Activated CD4-positive, alpha-beta T cell treated with anti-CD3 and anti-CD28 coated beads, Interleukin-10, Interleukin-2, amounts not matched to agents 100 ng/mL and 50 ng/mL, durations not matched to agents 16 hours and 8 hours (primary cell): Measurements from ENCODE around the gene LTC4S.
A peak's percentile ranks its signal among the peaks of the same experiment; 100 is the strongest.
"Not testable (repeated sequence)": the region's sequence is repeated elsewhere in the genome, so short reads cannot be mapped to it uniquely, and the experiment has no call there.

ENCODE experiments used
- DNase-seq: peaks from one replicate; pipeline ENCODE4 v3.0.0-alpha.2; 2020

LTC4S gene, protein sequence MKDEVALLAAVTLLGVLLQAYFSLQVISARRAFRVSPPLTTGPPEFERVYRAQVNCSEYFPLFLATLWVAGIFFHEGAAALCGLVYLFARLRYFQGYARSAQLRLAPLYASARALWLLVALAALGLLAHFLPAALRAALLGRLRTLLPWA

DNA sequence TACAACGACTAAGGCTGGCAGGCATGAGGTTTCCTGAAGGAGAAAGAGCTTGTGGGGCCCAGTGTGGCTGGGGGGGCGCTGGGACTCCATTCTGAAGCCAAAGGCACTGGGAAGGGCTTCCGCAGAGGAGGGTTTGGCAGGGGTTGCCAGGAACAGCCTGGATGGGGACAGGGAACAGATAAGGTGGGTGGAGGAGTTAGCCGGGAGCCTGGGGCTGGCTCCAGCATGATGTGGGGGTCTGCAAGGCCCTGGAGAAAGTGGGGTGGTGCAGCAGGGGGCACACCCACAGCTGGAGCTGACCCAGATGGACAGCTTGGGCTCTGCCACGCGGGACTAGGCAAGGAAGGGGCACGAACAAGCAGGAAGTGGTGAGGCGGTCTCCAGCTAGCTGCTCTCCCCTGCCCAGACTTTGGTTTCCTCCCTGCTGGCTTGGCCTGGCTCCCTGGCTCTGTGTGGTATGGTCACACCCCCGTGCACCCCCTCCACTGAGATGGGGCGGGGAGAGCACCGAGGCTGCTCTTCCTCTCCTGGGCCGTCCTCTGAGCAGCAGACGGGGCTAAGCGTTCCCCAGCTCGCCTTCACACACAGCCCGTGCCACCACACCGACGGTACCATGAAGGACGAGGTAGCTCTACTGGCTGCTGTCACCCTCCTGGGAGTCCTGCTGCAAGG is at the start of gene LTC4S:
Gene LTC4S (plus strand): TSS at position 519 of the 672 bp plus-strand sequence. CDS start 95 bp downstream, at position 614.
- DNase-seq = peak; percentile 53

DNA sequence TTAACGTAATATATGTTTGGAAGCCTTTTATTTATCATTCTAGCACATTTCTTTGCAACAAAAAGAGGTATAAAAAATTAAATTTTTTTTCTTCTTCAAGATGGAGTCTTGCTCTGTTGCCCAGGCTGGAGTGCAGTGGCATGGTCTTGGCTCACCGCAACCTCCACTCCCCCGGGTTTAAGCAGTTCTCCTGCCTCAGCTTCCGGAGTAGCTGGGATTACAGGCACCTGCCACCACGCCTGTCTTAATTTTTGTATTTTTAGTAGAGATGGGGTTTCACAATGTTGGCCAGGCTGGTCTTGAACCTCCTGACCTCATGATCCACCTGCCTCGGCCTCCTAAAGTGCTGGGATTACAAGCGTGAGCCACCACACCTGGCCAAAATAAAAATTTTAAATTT is 49.7 kb upstream of the LTC4S start:
- not testable (repeated sequence) for DNase-seq

DNA sequence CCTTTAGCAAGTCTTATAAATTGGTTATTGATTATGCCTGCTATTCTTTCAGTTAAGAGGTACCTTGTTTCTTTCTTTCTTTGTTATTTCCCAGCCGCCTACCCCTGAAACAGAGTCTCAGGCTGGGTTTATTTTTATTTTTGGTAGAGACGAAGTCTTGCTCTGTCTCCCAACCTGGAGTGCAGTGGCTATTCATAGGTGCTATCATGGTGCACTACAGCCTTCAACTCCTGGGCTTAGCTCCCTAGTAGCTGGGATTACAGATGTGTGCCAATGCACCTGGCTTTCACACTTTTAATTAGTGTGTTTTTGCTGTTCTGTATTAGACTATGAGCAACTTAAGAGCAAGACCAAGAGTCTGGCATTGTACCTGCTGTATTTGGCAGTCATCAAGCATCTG is 46.9 kb upstream of the LTC4S start:
- no peak for DNase-seq

DNA sequence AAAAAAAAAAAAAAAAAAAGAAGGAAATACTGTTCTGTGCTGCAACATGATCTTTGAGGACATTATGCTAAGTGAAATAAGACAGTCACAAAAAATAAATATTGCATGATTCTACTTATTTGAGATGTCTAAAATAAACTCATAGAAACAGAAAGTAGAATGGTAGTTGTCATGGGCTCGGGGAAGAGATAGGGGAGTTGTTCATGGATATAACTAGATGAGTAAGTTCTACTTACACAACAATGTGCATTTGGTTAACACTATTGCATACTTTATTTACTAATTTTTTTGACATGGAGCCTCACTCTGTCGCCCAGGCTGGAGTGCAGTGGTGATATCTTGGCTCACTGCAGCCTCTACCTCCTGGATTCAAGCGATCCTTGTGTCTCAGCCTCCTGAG is 46.0 kb upstream of the LTC4S start:
- no peak for DNase-seq

DNA sequence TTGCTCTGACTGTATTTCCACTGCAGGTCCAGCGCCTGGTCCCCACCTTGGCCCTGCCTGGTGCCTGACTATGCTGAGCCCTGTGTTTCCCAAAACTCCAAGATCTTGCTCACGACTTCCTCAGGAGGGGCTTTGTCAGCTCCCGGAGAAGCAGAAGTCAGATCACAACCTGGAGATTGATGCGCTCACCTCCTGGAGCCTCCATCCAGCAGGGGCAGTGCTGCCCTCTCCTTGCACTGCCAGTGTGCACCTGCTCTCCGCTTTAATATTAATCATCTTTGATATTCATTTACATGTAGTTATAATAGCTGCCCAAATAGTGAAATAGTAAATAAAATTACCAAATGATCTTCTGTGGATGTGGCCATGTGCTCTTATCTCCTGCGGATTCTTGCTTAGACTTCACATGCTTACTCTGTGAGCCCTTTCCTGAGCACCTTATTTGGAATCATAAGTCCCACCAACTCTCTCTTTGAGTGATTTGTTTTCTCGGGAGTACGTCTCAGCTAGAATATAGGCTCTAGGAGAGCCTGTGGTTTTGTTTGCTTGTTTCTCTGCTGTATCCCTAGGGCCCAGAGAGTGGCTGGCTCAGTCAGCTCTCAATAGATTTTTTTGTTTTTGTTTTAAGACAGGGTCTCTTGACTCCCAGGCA is 43.8 kb upstream of the LTC4S start:
- DNase-seq = no peak

DNA sequence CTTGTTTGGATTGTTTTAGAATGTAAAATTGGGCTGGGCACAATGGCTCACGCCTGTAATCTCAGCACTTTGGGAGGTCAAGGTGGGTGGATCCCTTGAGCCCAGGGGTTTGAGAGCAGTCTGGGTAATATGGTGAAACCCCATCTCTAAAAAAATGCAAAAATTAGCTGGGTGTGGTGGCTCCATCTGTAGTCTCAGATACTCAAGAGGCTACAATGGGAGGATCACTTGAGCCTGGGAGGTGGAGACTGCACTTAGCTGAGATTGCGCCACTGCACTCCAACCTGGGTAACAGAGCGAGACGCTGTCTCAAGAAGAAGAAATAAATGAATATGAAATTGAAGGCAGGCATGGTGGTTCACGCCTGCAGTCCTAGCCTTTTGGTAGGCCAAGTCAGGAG is 39.8 kb upstream of the LTC4S start:
- no peak for DNase-seq

DNA sequence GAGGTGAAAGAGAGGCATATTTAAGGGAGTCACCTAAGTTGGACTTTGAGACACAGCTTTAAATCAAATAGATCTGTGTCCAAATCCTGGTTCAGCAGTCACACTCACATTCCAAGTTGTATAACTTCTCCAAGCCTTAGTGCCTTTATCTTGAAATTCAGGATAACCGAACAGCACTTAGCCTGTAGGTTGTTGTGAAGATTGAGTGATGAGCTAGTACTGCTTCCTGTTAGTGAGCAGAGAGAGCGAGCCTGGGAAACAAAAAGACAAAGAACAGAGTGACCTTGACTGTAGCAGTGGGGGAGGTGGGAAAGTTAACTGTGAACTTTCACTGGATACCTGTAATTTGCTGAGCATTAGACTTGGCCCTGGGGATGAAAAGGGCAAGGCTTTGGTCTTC is 38.8 kb upstream of the LTC4S start:
- no peak for DNase-seq

DNA sequence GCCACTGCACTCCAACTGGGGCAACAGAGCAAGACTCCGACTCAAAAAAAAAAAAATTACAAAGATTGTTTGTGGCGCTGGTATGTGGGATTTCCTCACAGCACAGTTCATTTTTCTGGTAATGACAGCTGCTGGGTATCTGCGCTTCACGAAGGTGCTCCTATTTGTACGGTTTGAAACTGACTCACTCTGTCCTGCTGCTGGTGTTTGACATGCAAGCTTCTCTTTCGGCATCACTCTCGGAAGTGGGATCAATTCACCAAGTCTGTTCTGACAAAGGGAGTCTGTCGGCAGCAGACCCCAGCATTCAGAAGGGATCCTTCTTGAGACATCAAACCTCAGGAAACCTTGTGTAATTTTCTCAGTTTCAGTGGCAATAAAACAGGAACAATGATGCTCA is 34.8 kb upstream of the LTC4S start:
- DNase-seq = peak; percentile 17

DNA sequence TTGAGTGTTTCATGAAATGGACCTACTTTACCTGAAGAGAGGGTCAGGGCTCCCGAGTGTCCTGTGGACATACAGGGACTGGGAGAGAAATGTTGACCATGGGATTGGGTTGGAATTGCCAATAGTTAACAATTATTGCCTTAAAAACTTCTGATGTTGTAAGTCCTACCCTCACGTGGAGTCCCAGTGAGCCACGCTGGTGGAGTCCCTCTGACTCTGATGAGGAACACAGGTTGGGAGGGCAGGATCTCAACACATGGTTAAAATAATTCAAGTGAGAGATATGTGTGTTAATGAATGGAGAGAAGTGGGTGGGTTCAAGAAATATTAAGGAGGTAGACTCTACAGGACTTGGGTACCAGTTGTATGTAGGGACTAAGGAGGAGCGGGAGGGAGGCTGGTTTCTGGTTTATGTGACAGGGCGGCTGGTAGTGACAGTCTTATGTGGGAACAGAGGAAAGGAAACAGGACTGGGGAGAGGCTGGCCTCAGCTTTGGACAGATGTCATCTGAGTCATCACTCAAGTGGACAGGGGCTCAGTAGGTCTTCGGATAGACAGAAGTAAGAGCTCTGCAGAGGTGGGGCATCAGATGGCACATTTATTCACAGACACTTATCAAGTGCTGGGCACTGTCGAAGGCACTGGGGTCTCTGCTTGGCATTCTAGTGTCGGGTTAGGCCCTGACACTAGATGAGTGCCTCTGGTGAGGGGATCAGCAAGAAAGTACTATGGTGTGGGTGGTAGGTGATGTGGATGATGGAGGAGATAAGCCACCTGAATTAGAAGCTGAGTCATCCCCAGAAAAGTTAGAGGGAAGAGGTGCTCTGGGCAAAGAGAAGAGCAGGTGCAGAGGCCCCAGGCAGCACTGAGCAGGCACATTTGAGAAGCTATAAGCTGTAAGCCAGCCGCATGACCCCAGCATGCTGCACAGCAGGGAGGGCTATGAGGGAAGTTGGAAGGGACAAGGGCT is 33.9 kb upstream of the LTC4S start:
- peak; percentile 62 for DNase-seq

DNA sequence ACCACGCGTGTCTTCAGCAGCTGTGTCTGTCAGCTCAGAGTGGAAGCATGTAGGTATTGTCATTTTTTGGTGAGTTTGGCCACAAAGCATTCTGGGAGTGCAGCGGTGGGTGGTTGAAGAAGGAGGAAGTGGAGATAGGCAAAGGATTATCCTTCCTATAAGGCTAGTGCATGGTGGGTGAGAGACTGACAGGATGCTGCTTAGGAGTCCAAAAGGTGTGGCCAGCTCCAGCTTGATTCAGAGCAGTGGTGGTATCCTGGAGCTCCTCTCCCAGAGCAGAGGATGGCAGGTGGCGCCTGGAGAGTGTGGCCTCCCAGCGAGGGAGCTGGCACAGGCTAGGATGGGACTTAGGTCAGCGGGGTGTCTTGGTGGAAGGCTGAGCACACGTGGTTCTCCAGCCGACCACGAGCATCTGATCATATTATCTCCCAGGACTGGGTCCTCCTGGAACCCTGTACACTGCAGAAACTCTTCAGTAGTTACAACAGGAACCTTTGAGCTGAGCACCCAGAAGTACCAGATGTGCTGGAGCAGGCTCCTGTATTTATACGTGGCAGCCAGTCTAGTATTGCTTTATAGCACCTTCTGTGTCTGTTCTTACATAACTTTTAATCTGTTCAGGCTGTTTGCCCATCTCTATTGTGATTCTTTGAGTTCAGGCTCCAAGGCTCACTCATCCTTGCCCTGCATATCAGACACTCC is 31.6 kb upstream of the LTC4S start:
- DNase-seq = peak; percentile 28

DNA sequence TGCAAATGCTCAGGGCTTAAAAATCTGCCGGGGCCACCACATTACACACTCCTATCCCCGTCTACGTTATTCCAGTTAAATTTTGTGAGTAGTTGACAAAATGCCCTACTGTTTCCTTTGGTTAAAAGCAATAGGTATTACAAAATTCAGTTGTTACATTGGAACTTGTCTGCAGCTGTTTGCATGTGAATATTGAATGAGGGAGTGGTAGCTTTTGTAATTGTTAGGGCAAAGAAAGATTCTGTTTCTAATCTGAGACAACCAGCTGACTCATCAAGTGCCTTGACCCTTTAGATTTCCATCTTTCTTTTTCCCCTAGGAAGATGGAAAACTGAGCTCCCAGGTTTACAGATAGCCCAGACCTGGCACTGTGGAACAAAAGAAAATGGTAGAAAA is 31.0 kb upstream of the LTC4S start:
- no peak for DNase-seq

DNA sequence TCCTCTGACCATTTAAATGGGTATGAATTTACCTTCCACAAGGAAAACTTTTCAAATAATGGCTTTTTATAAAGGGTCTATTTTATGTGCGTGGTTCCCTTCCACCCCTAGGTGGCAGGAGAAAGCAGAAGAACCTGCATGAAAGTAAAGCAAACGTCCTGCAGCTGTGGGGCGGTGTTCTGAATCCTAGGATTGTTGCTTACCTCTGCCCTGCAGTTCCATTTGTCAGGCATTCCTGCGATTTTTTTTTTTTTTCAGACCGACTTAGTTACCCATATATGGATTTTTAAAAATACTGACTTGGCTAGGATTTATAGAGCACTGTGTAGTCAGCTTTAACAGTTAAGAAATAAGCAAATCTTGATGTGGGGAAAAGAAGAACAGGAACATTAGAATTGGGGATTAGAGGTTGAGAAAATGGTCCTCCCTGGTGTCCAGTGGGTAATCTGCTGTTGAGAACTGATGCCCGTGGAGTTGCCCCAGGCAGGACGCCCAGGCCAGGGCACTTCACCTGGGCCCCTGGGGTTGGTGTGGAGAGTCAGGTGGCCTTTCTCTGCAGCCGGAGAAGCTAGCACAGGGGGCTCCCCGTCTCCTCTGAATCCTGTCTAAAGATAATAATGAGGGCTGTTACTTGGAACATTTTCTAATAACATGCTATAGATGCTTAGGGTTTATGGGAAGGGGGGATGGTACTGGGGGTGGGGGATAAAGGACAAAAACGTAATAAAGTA is 30.4 kb upstream of the LTC4S start:
- peak; percentile 59 for DNase-seq

DNA sequence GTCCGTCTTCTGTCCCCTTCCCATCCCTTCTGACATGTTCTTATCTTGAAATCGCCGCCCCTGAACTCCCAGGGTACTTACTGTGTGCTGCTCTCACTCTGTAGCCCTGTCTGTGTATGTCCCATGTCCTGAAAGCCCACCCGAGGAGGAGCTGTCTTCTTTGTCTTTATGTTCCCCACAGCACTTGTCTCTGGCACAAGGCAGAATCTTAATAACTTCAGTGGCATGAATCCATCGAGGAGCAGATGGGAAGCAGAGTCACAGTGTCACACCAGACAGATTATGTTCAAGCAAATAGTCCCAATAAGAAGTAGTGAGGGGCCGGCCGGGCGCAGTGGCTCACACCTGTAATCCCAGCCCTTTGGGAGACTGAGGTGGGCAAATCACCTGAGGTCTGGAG is 29.7 kb upstream of the LTC4S start:
- DNase-seq = no peak

DNA sequence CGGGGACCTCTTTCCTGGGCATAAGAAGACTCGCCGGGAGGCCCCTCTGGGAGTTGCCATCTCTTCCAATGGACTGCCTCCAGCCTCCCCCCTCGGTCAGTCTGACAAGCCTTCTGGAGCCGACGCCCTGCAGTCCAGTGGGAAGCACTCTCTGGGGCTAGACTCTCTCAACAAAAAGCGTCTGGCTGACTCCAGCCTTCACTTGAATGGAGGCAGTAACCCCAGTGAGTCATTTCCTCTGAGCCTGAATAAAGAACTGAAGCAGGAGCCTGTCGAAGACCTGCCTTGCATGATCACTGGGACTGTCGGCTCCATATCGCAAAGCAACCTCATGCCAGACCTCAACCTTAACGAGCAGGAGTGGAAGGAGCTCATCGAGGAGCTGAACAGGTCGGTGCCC is 28.4 kb upstream of the LTC4S start:
- no peak for DNase-seq

DNA sequence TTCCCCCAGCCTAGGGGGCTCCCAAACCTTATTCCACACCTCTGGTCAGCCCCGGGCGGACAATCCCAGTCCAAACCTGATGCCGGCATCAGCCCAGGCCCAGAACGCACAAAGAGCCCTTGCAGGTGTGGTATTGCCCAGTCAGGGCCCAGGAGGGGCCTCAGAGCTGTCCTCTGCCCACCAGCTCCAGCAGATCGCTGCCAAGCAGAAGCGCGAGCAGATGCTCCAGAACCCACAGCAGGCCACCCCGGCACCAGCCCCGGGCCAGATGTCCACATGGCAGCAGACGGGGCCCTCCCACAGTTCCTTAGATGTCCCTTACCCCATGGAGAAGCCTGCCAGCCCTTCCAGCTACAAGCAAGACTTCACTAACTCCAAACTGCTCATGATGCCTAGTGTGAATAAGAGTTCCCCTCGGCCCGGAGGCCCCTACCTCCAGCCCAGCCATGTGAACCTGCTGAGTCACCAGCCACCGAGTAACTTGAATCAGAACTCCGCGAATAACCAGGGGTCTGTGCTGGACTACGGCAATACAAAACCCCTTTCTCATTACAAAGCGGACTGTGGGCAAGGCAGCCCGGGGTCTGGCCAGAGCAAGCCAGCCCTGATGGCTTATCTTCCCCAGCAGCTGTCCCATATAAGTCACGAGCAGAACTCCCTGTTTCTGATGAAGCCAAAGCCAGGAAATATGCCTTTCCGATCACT is 27.6 kb upstream of the LTC4S start:
- DNase-seq = no peak

DNA sequence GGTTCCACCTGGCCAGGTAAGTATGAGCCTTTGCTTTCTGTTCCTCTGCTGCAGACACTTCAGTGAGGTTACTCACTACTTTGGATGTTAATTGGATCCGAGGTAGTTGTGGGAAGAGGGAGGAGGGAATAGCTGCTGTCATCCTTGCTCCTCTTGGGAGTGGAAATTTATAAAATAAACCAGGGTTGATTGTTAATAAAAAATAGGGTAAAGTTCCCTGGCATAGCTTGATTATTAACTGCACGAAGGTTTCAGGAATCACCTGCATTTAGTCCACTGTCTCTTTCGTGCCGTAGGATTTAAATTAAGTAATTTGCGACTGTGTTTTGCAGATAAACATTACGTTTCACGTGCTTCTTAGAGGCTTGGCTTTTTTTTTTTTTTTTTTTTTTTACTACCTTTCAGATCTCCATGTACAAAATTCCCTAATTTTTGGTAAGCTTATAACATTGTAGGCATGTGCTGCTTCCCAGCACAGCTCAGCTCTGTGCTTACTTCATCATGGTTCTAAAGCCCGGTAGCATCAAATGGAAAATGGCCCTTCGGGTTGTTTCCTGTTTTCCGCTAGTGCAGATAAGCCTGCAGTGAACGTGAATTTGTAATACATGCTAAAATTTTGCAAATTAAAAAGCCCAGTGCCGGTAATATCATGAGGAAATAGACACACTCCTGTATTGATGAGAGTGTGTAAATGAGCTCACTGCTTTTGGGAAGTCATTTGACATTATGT is 26.9 kb upstream of the LTC4S start:
- DNase-seq = no peak

DNA sequence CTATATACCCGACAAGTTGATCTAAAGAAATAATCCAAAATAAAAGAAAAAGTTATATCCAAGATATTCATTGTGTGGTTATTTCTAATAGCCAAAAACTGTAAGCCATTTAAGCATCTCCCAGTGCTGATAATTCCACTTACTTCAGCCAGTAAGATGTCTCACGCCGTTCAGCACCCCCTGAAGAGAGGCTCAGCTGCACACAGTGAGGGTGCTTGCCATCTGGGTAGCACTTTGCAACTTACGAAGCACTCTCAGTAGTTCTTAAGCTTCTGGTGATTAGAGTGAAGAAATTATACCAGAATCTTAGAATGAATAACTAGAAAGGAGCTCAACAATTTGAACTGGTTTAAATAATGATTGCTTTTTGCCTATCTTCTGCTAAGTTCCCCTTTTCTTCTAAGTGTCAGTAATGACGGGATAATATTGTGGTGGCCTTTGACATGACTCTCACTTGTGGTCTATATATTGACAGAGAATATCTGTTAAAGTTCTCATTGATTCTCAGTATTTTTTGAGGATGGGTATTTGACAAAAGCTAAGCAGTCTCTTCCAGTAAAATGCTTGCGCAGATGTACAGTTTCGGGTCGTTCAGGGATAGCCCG is 26.2 kb upstream of the LTC4S start:
- DNase-seq = no peak

DNA sequence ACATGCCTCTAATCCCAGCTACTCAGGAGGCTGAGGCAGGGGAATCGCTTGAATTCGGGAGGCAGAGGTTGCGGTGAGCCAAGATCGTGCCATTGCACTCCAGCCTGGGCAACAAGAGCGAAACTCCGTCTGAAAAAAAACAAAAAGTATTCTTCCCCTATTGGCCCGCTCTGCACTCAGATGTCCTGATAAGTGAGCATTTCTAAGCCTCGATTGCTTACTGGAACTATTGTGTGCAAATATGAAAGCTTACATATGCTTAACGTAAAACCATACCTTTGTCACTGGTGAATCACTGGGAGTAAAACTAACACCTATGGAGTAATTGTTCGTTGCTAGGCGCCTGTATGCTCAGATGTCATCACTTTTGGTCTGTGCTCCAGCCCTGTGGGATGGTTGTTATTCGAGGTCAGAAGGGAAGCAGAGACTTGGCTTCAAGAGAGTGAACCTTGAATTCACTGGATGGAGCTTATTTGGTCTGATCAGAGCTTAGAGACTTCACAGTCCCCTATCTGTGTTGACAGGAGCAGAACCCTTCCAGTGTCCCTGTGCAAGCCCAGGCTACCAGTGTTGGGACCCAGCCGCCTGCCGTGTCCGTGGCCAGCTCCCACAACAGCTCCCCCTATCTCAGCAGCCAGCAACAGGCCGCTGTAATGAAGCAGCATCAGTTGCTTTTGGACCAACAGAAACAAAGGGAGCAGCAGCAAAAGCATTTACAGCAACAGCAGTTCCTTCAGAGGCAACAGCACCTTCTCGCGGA is 25.3 kb upstream of the LTC4S start:
- peak; percentile 16 for DNase-seq

DNA sequence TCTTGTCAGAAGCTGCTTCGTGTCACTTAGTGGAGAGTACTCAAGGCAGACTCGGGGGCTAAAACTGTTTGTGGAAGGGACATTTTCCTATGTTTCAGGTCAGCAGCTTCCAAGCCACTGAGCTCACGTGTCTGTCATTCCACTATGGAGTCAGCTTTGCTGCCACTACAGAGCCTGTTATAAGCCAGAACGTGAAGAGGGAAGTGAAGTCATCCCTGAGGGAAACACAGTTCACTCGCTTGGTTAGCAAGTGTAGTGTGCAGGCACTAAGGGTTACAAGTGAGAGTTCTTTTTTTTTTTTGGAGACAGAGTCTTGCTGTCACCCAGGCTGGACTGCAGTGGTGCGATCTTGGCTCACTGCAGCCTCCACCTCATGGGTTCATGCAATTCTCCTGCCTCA is 24.5 kb upstream of the LTC4S start:
- DNase-seq = no peak
